Tibial artery (tissue), 4 donors: ENCODE data around the gene HNRNPF.

Source experiments
- DNase-seq, 2 donors: peaks; one replicate each; pipeline ENCODE4 v3.0.0-alpha.2; 2019
- H3K27ac ChIP-seq, 2 donors: fragments of 200-600 bp; sonication (generic) in 1 of 2; 1 replicate in 1 of 2; 2 replicates in 1 of 2; pipeline ENCODE4 v1.5.1; 2018 to 2019; ENCODE audit warnings: mild to moderate bottlenecking in 1 of 2
- H3K27me3 ChIP-seq, 2 donors: fragments of 200-600 bp; sonication (generic) in 1 of 2; one replicate each; pipeline versions ENCODE4 v1.5.1 to v1.6.0; 2016 to 2019
- H3K36me3 ChIP-seq, 3 donors: fragments of 200-600 bp; sonication (generic) in 2 of 3; one replicate each; pipeline ENCODE4 v1.5.1; 2016 to 2019; ENCODE audit warnings: mild to moderate bottlenecking in 2 of 3
- H3K4me1 ChIP-seq, 4 donors: fragments of 200-600 bp; sonication (generic) in 2 of 4; 1 replicate in 3 of 4; 2 replicates in 1 of 4; pipeline ENCODE4 v1.5.1; 2016 to 2019
- H3K4me3 ChIP-seq, 2 donors: fragments of 200-600 bp; sonication (generic) in 1 of 2; 1 replicate in 1 of 2; 2 replicates in 1 of 2; pipeline ENCODE4 v1.5.1; 2018 to 2019; ENCODE audit warnings: mild to moderate bottlenecking in 2 of 2
- H3K9me3 ChIP-seq, 3 donors: fragments of 200-600 bp; sonication (generic) in 1 of 3; one replicate each; pipeline ENCODE4 v1.5.1; 2016 to 2019
- CTCF ChIP-seq, 2 experiments: fragments of 200-600 bp in 1 of 2; fragments of 450-650 bp in 1 of 2; IDR thresholded peaks; one replicate each; pipeline ENCODE4 v1.5.1; 2017 to 2019; ENCODE audit warnings: antibody characterized with exemption in 2 of 2, mild to moderate bottlenecking in 1 of 2, moderate library complexity in 1 of 2
- intact Hi-C: fragments of 100-400 bp; cut with DNase I; formaldehyde crosslinking; loops from one replicate; pipeline ENCODE4 v1.15.0; 2023; ENCODE audit warnings: low total_unique reads

Gene HNRNPF

GRCh38 chr10:43351301-43351700 is 57.7 kb downstream of the HNRNPF start:
- Histone ChIP-seq H3K9me3 (no peaks in the 10 kb centered on the region), H3K36me3 (no peaks in the 10 kb centered on the region), H3K27ac (no peak overlapping the region), H3K4me3 (no peak overlapping the region), H3K27me3 (peaks cover 0 to 10% of the 10 kb centered on the region in 2 donors), H3K4me1 (no peaks in the 10 kb centered on the region)
- intact Hi-C loops: no loop called here
- no peak for TF ChIP-seq CTCF (IDR thresholded peaks at IDR 0.05)
- no peak for DNase-seq

- H3K4me3 ChIP-seq: no peak overlapping the region
- intact Hi-C loops: no loop called here
- H3K27me3 ChIP-seq: peaks cover 0 to 10% of the 10 kb centered on the region in 2 donors
- H3K36me3 ChIP-seq: no peaks in the 10 kb centered on the region
- no peaks in the 10 kb centered on the region for H3K4me1 ChIP-seq
- H3K9me3 ChIP-seq: no peaks in the 10 kb centered on the region
- no peak for TF ChIP-seq CTCF (IDR thresholded peaks at IDR 0.05)
- no peak overlapping the region for H3K27ac ChIP-seq
- no peak for DNase-seq
Measured at GRCh38 chr10:43350686-43351085, 58.3 kb downstream of the HNRNPF start.

- intact Hi-C loops: no loop called here
- Histone ChIP-seq H3K9me3 (no peaks in the 10 kb centered on the region), H3K27ac (no peak overlapping the region), H3K27me3 (peaks cover 0 to 10% of the 10 kb centered on the region in 2 donors), H3K36me3 (no peaks in the 10 kb centered on the region), H3K4me1 (no peaks in the 10 kb centered on the region), H3K4me3 (no peak overlapping the region)
- no peak for DNase-seq
- no peak for TF ChIP-seq CTCF (IDR thresholded peaks at IDR 0.05)
Measured at GRCh38 chr10:43350156-43350555, 58.8 kb downstream of the HNRNPF start.

- Histone ChIP-seq H3K27ac (no peak overlapping the region), H3K4me1 (no peaks in the 10 kb centered on the region), H3K36me3 (no peaks in the 10 kb centered on the region), H3K27me3 (peaks cover 0 to 10% of the 10 kb centered on the region in 2 donors), H3K4me3 (no peak overlapping the region), H3K9me3 (no peaks in the 10 kb centered on the region)
- peak; percentile 67 to 69 for TF ChIP-seq CTCF (IDR thresholded peaks at IDR 0.05)
- intact Hi-C loops: no loop called here
- peak; percentile 82 to 83 for DNase-seq
Measured at GRCh38 chr10:43348511-43349312, 60.3 kb downstream of the HNRNPF start.

GRCh38 chr10:43347997-43348396 is 61.0 kb downstream of the HNRNPF start:
- no peak overlapping the region for H3K4me3 ChIP-seq
- no peaks in the 10 kb centered on the region for H3K36me3 ChIP-seq
- peaks cover 0 to 11% of the 10 kb centered on the region in 2 donors for H3K27me3 ChIP-seq
- DNase-seq: no peak
- intact Hi-C loops: no loop called here
- no peak for TF ChIP-seq CTCF (IDR thresholded peaks at IDR 0.05)
- no peak overlapping the region for H3K27ac ChIP-seq
- no peaks in the 10 kb centered on the region for H3K9me3 ChIP-seq
- H3K4me1 ChIP-seq: no peaks in the 10 kb centered on the region
